Adrenal gland (tissue), 12 donors: Measurements from ENCODE around the gene UGT1A3. TPM values are rescaled to one million over a fixed set of nuclear protein-coding genes. Genes with fewer than 3 reads are reported as not detected.

ENCODE experiments used
- DNase-seq, 7 donors: peaks; one replicate each; pipeline ENCODE4 v3.0.0-alpha.2; 2019 to 2020
- H3K27ac ChIP-seq, 5 donors: fragments of 200-600 bp; sonication (generic) in 4 of 5; 1 replicate in 3 of 5; 2 replicates in 2 of 5; pipeline versions ENCODE4 v1.5.1 to v1.8.0; 2016 to 2020; ENCODE audit warnings: mild to moderate bottlenecking in 1 of 5
- H3K27me3 ChIP-seq: fragments of 200-600 bp; 2 replicates; pipeline ENCODE4 v1.8.0; 2021
- H3K36me3 ChIP-seq, 2 donors: fragments of 200-600 bp; replicated peaks in 1 of 2; 1 replicate in 1 of 2; 2 replicates in 1 of 2; pipeline versions ENCODE4 v1.5.1 to v1.8.0; 2018 to 2022
- H3K4me1 ChIP-seq, 2 donors: fragments of 200-600 bp; replicated peaks in 1 of 2; 1 replicate in 1 of 2; 2 replicates in 1 of 2; pipeline versions ENCODE4 v1.5.1 to v1.8.0; 2018 to 2021
- H3K4me3 ChIP-seq, 4 donors: fragments of 200-600 bp; sonication (generic) in 3 of 4; one replicate each; pipeline ENCODE4 v1.5.1; 2016 to 2018
- H3K9me3 ChIP-seq, 3 donors: fragments of 200-600 bp; sonication (generic) in 1 of 3; replicated peaks in 1 of 3; 1 replicate in 2 of 3; 2 replicates in 1 of 3; pipeline versions ENCODE4 v1.5.1 to v1.8.0; 2016 to 2021
- CTCF ChIP-seq, 6 experiments: fragments of 450-650 bp in 4 of 6; fragments of 200-600 bp in 2 of 6; sonication (generic) in 1 of 6; IDR thresholded peaks; 1 replicate in 5 of 6; 2 replicates in 1 of 6; pipeline versions ENCODE4 v1.5.1 to v1.8.0; 2016 to 2021; ENCODE audit warnings: antibody characterized with exemption in 6 of 6, mild to moderate bottlenecking in 2 of 6, moderate library complexity in 1 of 6
- POLR2A ChIP-seq, 2 donors: fragments of 450-650 bp; IDR thresholded peaks; one replicate each; pipeline ENCODE4 v1.6.1; 2017; ENCODE audit warnings: antibody characterized with exemption in 2 of 2, mild to moderate bottlenecking in 2 of 2, moderate library complexity in 1 of 2
- WGBS, 4 donors: extraction: QIAGEN DNeasy Blood & Tissue Kit in 2 of 4; methylation state at CpG; one replicate each; pipeline versions ENCODE4 v1.1.5 to v1.1.7; 2013 to 2017; 5-methylcytosine and 5-hydroxymethylcytosine counted together
- intact Hi-C, 2 donors: fragments of 100-400 bp; cut with DNase I; formaldehyde crosslinking; loops; one replicate each; pipeline versions ENCODE4 v1.14.1 to v1.15.0; 2022 to 2023
- polyA plus RNA-seq, 3 donors: library from polyadenylated mRNA; stranded (reverse); fragments of 200-250 nt in 2 of 3; fragments of 350-450 nt in 1 of 3; fragmentation: Illumina TruSeq in 1 of 3; extraction: RNeasy Lipid Tissue Mini Kit (QIAGEN cat#74804) in 1 of 3; gene quantifications; one replicate each; pipeline ENCODE4 v1.2.3, GENCODE V29; 2013 to 2014
- total RNA-seq, 9 donors: library from RNA; depleted of rRNA in 4 of 9; stranded (reverse); fragments of >200 nt in 4 of 9; fragments of 120-200 nt in 1 of 9; fragmentation: NEBNext Ultra II Directional in 1 of 9; extraction: Animal tissue kit (Norgen Biotek cat#: 25700) in 1 of 9; gene quantifications; one replicate each; pipeline versions ENCODE4 v1.1.0 to v1.2.4, GENCODE V29; 2013 to 2023
- donor health status: healthy with polysubstance abuse.
- donor health status: Bipolar disorder and iron deficiency.
- donor health status: DM: yes; HTN: yes; CAD: no.
- donor health status: DM: no; HTN: no; CAD: no.
- donor health status: DM: no; HTN: no; CAD: no.
- donor health status: DM: yes; HTN: yes; CAD: no.

Gene UGT1A3
- total and polyA plus RNA-seq, 12 donors, result not detected

- WGBS, 4 donors, result 82 to 86% (median 84%) methylated on average over 12 to 18 of the region's 18 CpGs
- no peak for TF ChIP-seq CTCF (IDR thresholded peaks at IDR 0.05)
- TF ChIP-seq POLR2A (IDR thresholded peaks at IDR 0.05), result no peak
- Histone ChIP-seq H3K4me3 (no peak overlapping the region), H3K27me3 (no peaks in the 10 kb centered on the region), H3K27ac (no peak overlapping the region), H3K4me1 (no peaks in the 10 kb centered on the region), H3K36me3 (no peaks in the 10 kb centered on the region), H3K9me3 (no peaks in the 10 kb centered on the region)
- peak in 2 of 7 donors; percentile 1 to 14 for DNase-seq
- intact Hi-C loops, result no loop called here
These were observed 64.8 kb downstream of the UGT1A3 start for GRCh38 chr2:233793465-233794127.

GRCh38 chr2:233794128-233794658 lies 65.4 kb downstream of the UGT1A3 start:
- WGBS, 4 donors, result 40 to 79% (median 72%) methylated on average over 5 to 17 of the region's 17 CpGs
- no peaks in the 10 kb centered on the region for H3K27me3 ChIP-seq
- TF ChIP-seq CTCF (IDR thresholded peaks at IDR 0.05) (no peak), POLR2A (IDR thresholded peaks at IDR 0.05) (no peak)
- no peaks in the 10 kb centered on the region for H3K36me3 ChIP-seq
- H3K4me3 ChIP-seq, result no peak overlapping the region
- DNase-seq, result peak in 2 of 7 donors; percentile 4 to 29
- no peaks in the 10 kb centered on the region for H3K9me3 ChIP-seq
- intact Hi-C loops, result no loop called here
- no peak overlapping the region for H3K27ac ChIP-seq
- no peaks in the 10 kb centered on the region for H3K4me1 ChIP-seq

DNA sequence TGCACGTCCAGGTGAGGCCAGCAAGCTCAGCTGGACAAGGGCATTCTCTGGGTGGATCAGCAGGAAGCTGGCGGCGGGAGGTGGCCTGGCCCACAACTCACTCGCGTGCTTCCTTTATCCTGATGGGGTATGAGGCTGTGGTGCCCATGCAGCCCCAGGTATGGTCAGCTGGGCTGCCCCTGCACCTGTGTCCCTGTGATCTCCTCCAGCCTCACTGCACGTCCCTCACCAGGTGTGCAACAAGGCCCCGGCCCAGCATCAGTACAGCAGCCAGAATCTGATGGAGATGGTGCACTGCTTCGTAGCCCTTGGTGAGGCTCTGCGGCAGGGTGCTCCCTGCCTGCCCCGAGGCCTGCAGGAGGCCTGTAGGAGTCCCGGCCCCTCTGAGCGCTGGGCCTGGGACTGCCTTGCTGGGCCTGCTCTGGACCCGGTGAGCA lies 66.9 kb downstream of the UGT1A3 start:
- TF ChIP-seq CTCF (IDR thresholded peaks at IDR 0.05), result no peak
- no peak for TF ChIP-seq POLR2A (IDR thresholded peaks at IDR 0.05)
- Histone ChIP-seq H3K9me3 (no peaks in the 10 kb centered on the region), H3K27me3 (no peaks in the 10 kb centered on the region), H3K36me3 (no peaks in the 10 kb centered on the region), H3K27ac (no peak overlapping the region), H3K4me3 (no peak overlapping the region), H3K4me1 (no peaks in the 10 kb centered on the region)
- intact Hi-C loops, result no loop called here
- peak in 1 of 7 donors; percentile 23 for DNase-seq
- 91 to 96% (median 95%) methylated on average over 8 to 13 of the region's 13 CpGs; no CpG with 5 or more reads in 1 of the 4 donors for WGBS, 4 donors

DNA sequence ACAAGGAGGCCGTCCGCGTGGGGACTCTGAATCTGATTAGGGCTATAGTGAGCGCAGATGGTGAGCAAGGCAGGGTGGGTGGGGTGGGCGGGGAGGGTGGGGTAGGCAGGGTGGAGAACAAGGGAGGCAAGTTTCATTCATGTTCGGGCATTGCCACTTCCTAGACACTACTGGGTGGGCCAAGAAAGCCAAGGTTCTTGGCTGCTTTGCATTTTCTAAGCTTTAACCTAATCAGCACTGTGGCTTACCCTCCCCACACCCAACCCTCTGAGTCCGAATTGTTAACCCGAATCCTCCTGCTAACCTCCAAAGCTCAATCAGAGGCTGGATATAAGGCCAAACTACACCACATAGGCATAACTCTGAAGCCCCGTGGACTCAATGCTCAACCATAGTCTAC lies 67.4 kb downstream of the UGT1A3 start:
- Histone ChIP-seq H3K27me3 (no peaks in the 10 kb centered on the region), H3K36me3 (no peaks in the 10 kb centered on the region), H3K9me3 (no peaks in the 10 kb centered on the region), H3K27ac (no peak overlapping the region), H3K4me1 (no peaks in the 10 kb centered on the region), H3K4me3 (no peak overlapping the region)
- peak in 1 of 7 donors; percentile 2 for DNase-seq
- no peak for TF ChIP-seq CTCF (IDR thresholded peaks at IDR 0.05)
- TF ChIP-seq POLR2A (IDR thresholded peaks at IDR 0.05), result no peak
- intact Hi-C loops, result no loop called here
- WGBS, 4 donors, result 86 to 91% (median 90%) methylated on average over 8 to 9 of the region's 9 CpGs
